SH-SY5Y (cell line): ENCODE results near the gene ETV7.

Source experiments
- GATA2 ChIP-seq: IDR thresholded peaks from 2 replicates; pipeline ENCODE4 v1.6.1; 2011; ENCODE audit warnings: mild to moderate bottlenecking, low read depth, low read length
- GATA3 ChIP-seq: IDR thresholded peaks from 2 replicates; pipeline ENCODE4 v1.6.1; 2011; ENCODE audit warnings: low read depth, mild to moderate bottlenecking, low read length, moderate library complexity

- TF ChIP-seq GATA2 (no peak), GATA3 (no peak)
Observed at GRCh38 chr6:36340306-36340617, 47.2 kb downstream of the ETV7 start.
